OCI-LY3 (cell line): Measurements from ENCODE around the gene NT5DC3.

ENCODE experiments used
- EZH2phosphoT487 ChIP-seq: fragments of 200-600 bp; shearing (Covaris generic); IDR thresholded peaks from 2 replicates; pipeline ENCODE4 v1.6.1; 2018; ENCODE audit warnings: antibody characterized with exemption, mixed run types, low read depth
- TF ChIP-seq, protein P1 (sequence below): fragments of 200-600, 300-600 bp; sonication (generic); IDR thresholded peaks from 2 replicates; pipeline ENCODE4 v1.5.1; 2014; ENCODE audit warnings: antibody characterized with exemption, low read length, low read depth

GRCh38 chr12:103725398-103725797 lies 115.6 kb downstream of the NT5DC3 start:
- TF ChIP-seq, protein P1, sequence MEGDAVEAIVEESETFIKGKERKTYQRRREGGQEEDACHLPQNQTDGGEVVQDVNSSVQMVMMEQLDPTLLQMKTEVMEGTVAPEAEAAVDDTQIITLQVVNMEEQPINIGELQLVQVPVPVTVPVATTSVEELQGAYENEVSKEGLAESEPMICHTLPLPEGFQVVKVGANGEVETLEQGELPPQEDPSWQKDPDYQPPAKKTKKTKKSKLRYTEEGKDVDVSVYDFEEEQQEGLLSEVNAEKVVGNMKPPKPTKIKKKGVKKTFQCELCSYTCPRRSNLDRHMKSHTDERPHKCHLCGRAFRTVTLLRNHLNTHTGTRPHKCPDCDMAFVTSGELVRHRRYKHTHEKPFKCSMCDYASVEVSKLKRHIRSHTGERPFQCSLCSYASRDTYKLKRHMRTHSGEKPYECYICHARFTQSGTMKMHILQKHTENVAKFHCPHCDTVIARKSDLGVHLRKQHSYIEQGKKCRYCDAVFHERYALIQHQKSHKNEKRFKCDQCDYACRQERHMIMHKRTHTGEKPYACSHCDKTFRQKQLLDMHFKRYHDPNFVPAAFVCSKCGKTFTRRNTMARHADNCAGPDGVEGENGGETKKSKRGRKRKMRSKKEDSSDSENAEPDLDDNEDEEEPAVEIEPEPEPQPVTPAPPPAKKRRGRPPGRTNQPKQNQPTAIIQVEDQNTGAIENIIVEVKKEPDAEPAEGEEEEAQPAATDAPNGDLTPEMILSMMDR, result no peak
- no peak for TF ChIP-seq EZH2phosphoT487
